Lung (tissue), 12 donors: ENCODE measurements around the gene PPP1R12C. TPM values are rescaled to one million over a fixed set of nuclear protein-coding genes. Genes with fewer than 3 reads are reported as not detected.
A peak's percentile ranks its signal among the peaks of the same experiment; 100 is the strongest.
"Not testable (repeated sequence)": the region's sequence is repeated elsewhere in the genome, so short reads cannot be mapped to it uniquely, and the experiment has no call there.

ENCODE experiments used
- ATAC-seq: fragments of 200-7000 bp; cut with Tn5 transposase; one replicate; pipeline ENCODE4 v1.9.1; 2020; ENCODE audit warnings: moderate number of reproducible peaks; ENCODE audit not compliant: insufficient read depth, low FRiP score
- DNase-seq, 3 donors: peaks; one replicate each; pipeline ENCODE4 v3.0.0-alpha.2; 2013 to 2017
- H3K27ac ChIP-seq, 2 donors: one replicate each; pipeline ENCODE4 v1.5.1; 2013; ENCODE audit warnings: mild to moderate bottlenecking in 2 of 2, moderate library complexity in 2 of 2, control low read depth in 1 of 2, inconsistent platforms in 1 of 2, low read depth in 1 of 2, low read length in 1 of 2
- H3K27me3 ChIP-seq, 3 donors: one replicate each; pipeline ENCODE4 v1.5.1; 2013; ENCODE audit warnings: low read length in 2 of 3; ENCODE audit not compliant: control insufficient read depth in 3 of 3, insufficient read depth in 3 of 3
- H3K36me3 ChIP-seq, 4 donors: one replicate each; pipeline ENCODE4 v1.5.1; 2013; ENCODE audit warnings: low read length in 4 of 4, mild to moderate bottlenecking in 1 of 4, moderate library complexity in 1 of 4; ENCODE audit not compliant: control insufficient read depth in 4 of 4, insufficient read depth in 4 of 4
- H3K4me1 ChIP-seq, 5 donors: one replicate each; pipeline ENCODE4 v1.5.1; 2013; ENCODE audit warnings: low read length in 5 of 5, mild to moderate bottlenecking in 2 of 5, moderate library complexity in 1 of 5; ENCODE audit not compliant: control insufficient read depth in 5 of 5, insufficient read depth in 5 of 5
- H3K4me3 ChIP-seq: one replicate; pipeline ENCODE4 v1.5.1; 2013; ENCODE audit warnings: mild to moderate bottlenecking, control low read depth, moderate library complexity
- H3K9ac ChIP-seq, 2 donors: one replicate each; pipeline ENCODE4 v1.5.1; 2013; ENCODE audit warnings: low read length in 2 of 2, control low read depth in 1 of 2; ENCODE audit not compliant: insufficient read depth in 1 of 2
- H3K9me3 ChIP-seq, 4 donors: one replicate each; pipeline ENCODE4 v1.5.1; 2013; ENCODE audit warnings: low read length in 3 of 4, mild to moderate bottlenecking in 1 of 4, moderate library complexity in 1 of 4; ENCODE audit not compliant: control insufficient read depth in 4 of 4, insufficient read depth in 3 of 4
- CTCF ChIP-seq: IDR thresholded peaks from 2 replicates; pipeline ENCODE4 v1.5.1; 2012; ENCODE audit warnings: mild to moderate bottlenecking; ENCODE audit errors: control extremely low read depth, extremely low read depth
- WGBS, 2 donors: extraction: QIAGEN DNeasy Blood & Tissue Kit; methylation state at CpG; one replicate each; pipeline ENCODE4 v1.1.7; 2013; 5-methylcytosine and 5-hydroxymethylcytosine counted together
- polyA plus RNA-seq, 2 donors: library from polyadenylated mRNA; stranded (reverse); fragments of 200-250 nt; gene quantifications; one replicate each; pipeline ENCODE4 v1.2.1, GENCODE V29; 2013
- total RNA-seq, 2 donors: library from RNA; depleted of rRNA in 1 of 2; stranded (reverse); fragments of >200 nt in 1 of 2; gene quantifications; one replicate each; pipeline ENCODE4 v1.2.1, GENCODE V29; 2014 to 2021
- donor health status: control.
- donor health status: control.
- donor health status: Bipolar disorder and iron deficiency.
- donor health status: healthy.
- donor health status: DM: yes; HTN: yes; CAD: no.

PPP1R12C gene
- total and polyA plus RNA-seq, 4 donors, result 47.4 to 163 (median 111) TPM

- no peak for DNase-seq
- WGBS, 2 donors, result 53 to 81% methylated on average over 3 of the region's 3 CpGs
- Histone ChIP-seq H3K27ac (no peak overlapping the region), H3K9ac (no peak overlapping the region), H3K27me3 (peaks cover 0 to 13% (median 5%) of the 10 kb centered on the region in 3 donors), H3K9me3 (no peaks in the 10 kb centered on the region), H3K4me3 (no peak overlapping the region), H3K36me3 (peaks cover 0 to 5% (median 2%) of the 10 kb centered on the region in 4 donors), H3K4me1 (peaks cover 0 to 4% (median 0%) of the 10 kb centered on the region in 5 donors)
- no peak for ATAC-seq
- TF ChIP-seq CTCF, result no peak
These were observed 54.0 kb downstream of the PPP1R12C start for GRCh38 chr19:55063492-55063843.

GRCh38 chr19:55062735-55063491 is 54.5 kb downstream of the PPP1R12C start, which contains the start of gene RDH13:
Gene RDH13, minus strand, starts transcription at chr19:55063148. Its CDS starts 116 bp downstream, at chr19:55063032.
- 1 to 2% methylated on average over 69 to 70 of the region's 70 CpGs for WGBS, 2 donors
- H3K27me3 ChIP-seq, result peaks cover 0 to 10% (median 2%) of the 10 kb centered on the region in 3 donors
- peak within 1 kb of the TSS; percentile 80 to 91 for H3K27ac ChIP-seq

GRCh38 chr19:55060287-55060686 is 57.1 kb downstream of the PPP1R12C start:
- ATAC-seq, H3K27me3 ChIP-seq, H3K9me3 ChIP-seq, H3K4me1 ChIP-seq, H3K4me3 ChIP-seq, DNase-seq, H3K9ac ChIP-seq, H3K27ac ChIP-seq: not testable (repeated sequence)
- peaks cover 0 to 19% (median 12%) of the 10 kb centered on the region in 4 donors for H3K36me3 ChIP-seq
- 84 to 94% methylated on average over 8 to 9 of the region's 9 CpGs for WGBS, 2 donors

More at GRCh38 chr19:55062735-55063491, 54.5 kb downstream of the PPP1R12C start, which contains the start of gene RDH13:
- ATAC-seq (peak; percentile 100), DNase-seq (peak; percentile 90 to 95 (median 93))
- H3K9ac ChIP-seq, result peak within 1 kb of the TSS; percentile 28 to 46
- peak within 1 kb of the TSS; percentile 85 for H3K4me3 ChIP-seq
- H3K9me3 ChIP-seq, result no peaks in the 10 kb centered on the region
- TF ChIP-seq CTCF, result no peak
- peaks cover 0 to 7% (median 2%) of the 10 kb centered on the region in 4 donors for H3K36me3 ChIP-seq
- peaks cover 0 to 4% (median 0%) of the 10 kb centered on the region in 5 donors for H3K4me1 ChIP-seq

GRCh38 chr19:55058781-55059610 is 58.4 kb downstream of the PPP1R12C start:
- H3K9me3 ChIP-seq, result no peaks in the 10 kb centered on the region
- no peaks in the 10 kb centered on the region for H3K27me3 ChIP-seq
- ATAC-seq (no peak), DNase-seq (no peak)
- peaks cover 0 to 4% (median 0%) of the 10 kb centered on the region in 5 donors for H3K4me1 ChIP-seq
- 96 to 97% methylated on average over 23 of the region's 23 CpGs for WGBS, 2 donors
- TF ChIP-seq CTCF, result no peak
- peaks cover 0 to 19% (median 12%) of the 10 kb centered on the region in 4 donors for H3K36me3 ChIP-seq
- no peak overlapping the region for H3K27ac ChIP-seq
- no peak overlapping the region for H3K9ac ChIP-seq
- no peak overlapping the region for H3K4me3 ChIP-seq
